T-helper 1 cell treated with Interleukin-12 subunit alpha and Interleukin-12 subunit beta and Interleukin-4 antibody, amounts not matched to agents 30 ng/mL and 1 ng/mL, for 36 hours (primary cell): Measurements from ENCODE around the gene BTG1. TPM values are rescaled to one million over a fixed set of nuclear protein-coding genes. Genes with fewer than 3 reads are reported as not detected.

ENCODE experiments used
- intact Hi-C: fragments of 100-400 bp; cut with micrococcal nuclease; formaldehyde crosslinking; loops from one replicate; pipeline ENCODE4 v1.15.1; 2024
- total RNA-seq: library from RNA; stranded (reverse); gene quantifications from 2 replicates; pipeline ENCODE4 v1.2.3, GENCODE V29; 2022

The BTG1 gene
- total RNA-seq, 1 donor from 2014 or later, result 189 TPM

- intact Hi-C loops, result loop anchor here (10.0 kb wide), 1 partner anchor 1649 kb away; no protein-coding TSS in a partner anchor
Measured at GRCh38 chr12:92135541-92135940, 10.1 kb downstream of the BTG1 start.

DNA sequence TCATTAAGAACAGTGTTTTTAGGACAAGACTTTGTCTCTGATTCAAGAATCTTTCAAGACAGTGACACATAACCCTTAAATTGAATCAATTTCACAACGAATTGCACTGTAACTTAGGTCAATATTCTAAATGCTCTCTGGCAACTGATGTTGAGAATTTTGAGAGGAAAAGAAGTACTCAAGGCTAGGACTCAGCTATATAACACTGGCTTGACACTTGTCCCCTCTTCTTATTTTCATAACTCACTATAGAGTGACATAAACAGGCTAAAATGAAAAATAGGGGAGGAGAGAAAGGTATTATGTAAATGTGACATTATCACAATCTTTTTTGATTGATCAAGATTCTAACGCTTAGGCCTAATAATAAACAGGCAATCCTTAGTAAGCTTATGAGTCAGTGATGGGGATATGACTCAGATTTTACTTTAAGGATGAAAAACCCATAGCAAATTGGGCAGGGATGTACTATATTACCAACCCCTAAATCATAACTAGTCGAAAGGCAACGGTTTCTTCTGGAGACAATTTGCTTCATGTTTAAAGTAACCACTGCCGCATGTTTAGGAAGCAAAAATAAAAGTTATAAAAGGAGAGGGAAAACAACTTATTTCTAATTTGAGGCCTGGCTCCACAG is 10.9 kb downstream of the BTG1 start:
- intact Hi-C loops, result loop anchor here (5.0 to 10.0 kb wide), 2 partner anchors 447 to 1650 kb away; no protein-coding TSS in a partner anchor

DNA sequence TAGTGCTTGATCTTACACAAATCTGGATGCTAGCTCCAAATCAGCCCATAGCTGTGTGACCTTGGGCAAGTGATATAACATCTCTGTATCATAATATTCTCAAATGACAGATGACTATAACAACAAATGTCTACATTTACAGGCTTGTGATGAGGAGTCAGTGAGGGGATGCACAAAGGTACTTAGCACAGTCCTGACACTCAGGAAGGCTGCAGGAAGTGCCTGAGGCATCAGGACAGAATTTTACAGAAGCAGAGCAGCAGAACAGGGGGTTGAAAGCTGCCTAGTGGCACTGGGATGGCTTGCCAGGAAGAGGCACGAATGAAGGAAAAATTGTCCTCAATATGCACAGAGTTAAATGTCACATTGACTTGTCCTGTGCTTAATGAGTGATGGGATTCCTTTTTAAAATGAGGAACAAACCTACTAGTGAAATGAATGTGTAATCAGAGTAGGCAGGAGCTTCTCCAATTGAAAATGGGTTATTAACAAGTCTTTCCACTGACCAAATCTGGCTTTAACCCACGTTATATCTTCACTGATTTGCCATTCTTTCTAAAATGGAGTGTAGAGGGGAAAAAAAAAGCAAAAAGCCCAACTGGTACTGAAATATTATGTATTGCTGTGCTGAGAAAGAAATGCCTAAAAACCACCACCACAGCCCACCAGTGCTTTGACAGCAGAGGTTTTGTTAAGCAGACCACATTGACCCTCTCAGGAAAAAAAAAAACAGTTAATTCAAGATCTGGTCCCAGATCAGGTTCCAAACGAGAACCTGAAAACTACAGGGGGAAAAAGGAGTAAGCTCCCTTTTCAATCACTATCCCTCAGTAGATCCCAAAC is 11.6 kb downstream of the BTG1 start:
- intact Hi-C loops, result loop anchor here (2.0 to 10.0 kb wide), 3 partner anchors 447 to 1651 kb away; no protein-coding TSS in a partner anchor

- intact Hi-C loops, result loop anchor here (2.0 to 10.0 kb wide), 3 partner anchors 446 to 1652 kb away; no protein-coding TSS in a partner anchor
Measured at GRCh38 chr12:92133171-92133570, 12.5 kb downstream of the BTG1 start.

GRCh38 chr12:92132288-92132687 is 13.4 kb downstream of the BTG1 start:
- intact Hi-C loops, result loop anchor here (1.0 to 10.0 kb wide), 5 partner anchors 9 to 1653 kb away; no protein-coding TSS in a partner anchor

- intact Hi-C loops, result loop anchor here (1.0 to 10.0 kb wide), 5 partner anchors 10 to 1654 kb away; no protein-coding TSS in a partner anchor
Measured at GRCh38 chr12:92130999-92131398, 14.6 kb downstream of the BTG1 start.

DNA sequence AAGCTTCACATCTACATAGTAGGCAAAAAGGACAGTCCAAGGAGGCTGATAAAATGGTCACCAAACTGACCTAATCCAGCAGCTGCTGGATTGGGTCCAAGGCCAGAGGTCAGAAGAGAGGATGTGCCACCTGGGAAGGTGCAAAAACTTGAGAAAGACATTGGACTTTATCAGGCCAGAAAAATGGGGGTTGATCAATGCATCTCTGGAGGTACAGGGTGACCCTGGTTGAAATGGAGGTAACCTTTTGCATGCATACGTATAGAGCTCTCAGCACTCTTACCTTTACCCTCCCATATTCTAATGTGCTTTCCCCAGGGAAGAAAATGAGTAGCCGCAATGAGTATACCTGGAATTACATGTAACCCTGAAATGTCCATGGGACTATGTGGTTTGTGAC is 16.0 kb downstream of the BTG1 start:
- intact Hi-C loops, result loop anchor here (2.0 to 10.0 kb wide), 3 partner anchors 15 to 1655 kb away; no protein-coding TSS in a partner anchor

DNA sequence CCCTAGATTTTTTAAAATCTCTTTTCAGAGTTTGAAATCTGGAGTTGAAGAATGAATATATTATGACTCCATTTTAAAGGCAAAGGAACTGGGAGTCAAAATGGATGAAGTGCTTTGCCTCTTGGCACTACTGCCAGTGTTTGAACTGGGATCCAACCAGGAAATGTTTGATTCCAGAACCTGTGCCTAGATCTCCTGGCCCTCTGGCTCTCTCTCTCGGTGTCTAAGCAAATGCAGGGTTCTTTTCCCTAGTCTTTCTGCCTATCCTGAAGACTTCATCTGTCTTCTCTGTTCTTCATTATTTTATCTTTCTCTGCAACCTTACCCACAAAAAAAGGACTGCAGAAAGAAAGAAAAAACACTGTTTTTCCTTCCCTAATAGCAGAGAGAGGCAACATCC is 17.0 kb downstream of the BTG1 start:
- intact Hi-C loops, result no loop called here

DNA sequence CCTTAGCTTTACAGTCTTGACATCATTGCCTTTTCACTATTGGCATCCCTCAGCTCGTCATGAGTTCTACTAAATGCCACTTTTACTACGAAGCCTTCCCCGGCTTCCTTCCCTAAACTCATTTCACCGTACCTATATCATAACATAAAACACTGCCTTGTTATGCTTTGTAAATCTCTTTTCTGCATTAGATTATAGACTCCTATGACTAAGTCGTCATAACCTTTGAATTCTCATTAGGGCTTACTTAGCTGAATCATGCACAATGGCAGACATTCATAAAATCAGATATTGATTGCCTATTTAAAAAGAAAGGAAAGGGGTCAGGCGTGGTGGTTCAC is 21.0 kb downstream of the BTG1 start:
- intact Hi-C loops, result no loop called here

GRCh38 chr12:92123780-92124688 is 21.6 kb downstream of the BTG1 start:
- intact Hi-C loops, result no loop called here

- intact Hi-C loops, result no loop called here
Measured at GRCh38 chr12:92122941-92123779, 22.5 kb downstream of the BTG1 start.

DNA sequence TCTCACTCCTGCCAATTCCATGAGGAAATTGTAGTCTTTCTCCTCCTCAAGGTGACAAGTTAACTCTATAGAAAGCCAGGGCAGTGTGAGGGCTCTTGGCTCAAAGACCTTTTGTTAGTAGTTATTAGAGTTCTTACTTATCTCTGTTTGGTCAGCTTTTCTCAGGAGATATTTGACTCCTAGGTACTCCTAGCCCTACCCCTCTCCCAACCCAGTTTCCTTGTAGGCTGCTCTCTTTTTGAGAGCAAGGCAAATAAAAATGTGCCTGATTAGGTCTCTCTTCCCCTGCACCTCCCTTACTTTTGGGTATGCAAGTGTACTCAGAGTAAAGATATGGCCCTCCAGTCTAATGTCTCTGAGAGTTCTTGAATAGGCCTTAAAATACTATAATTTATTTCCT is 23.8 kb downstream of the BTG1 start:
- intact Hi-C loops, result loop anchor here (1.0 kb wide), 1 partner anchor 9 kb away; no protein-coding TSS in a partner anchor

GRCh38 chr12:92118826-92119536 is 26.7 kb downstream of the BTG1 start:
- intact Hi-C loops, result no loop called here

GRCh38 chr12:92114834-92115233 is 30.8 kb downstream of the BTG1 start:
- intact Hi-C loops, result loop anchor here (2.0 kb wide), 1 partner anchor 16 kb away; no protein-coding TSS in a partner anchor

- intact Hi-C loops, result no loop called here
Measured at GRCh38 chr12:92111256-92111655, 34.4 kb downstream of the BTG1 start.

DNA sequence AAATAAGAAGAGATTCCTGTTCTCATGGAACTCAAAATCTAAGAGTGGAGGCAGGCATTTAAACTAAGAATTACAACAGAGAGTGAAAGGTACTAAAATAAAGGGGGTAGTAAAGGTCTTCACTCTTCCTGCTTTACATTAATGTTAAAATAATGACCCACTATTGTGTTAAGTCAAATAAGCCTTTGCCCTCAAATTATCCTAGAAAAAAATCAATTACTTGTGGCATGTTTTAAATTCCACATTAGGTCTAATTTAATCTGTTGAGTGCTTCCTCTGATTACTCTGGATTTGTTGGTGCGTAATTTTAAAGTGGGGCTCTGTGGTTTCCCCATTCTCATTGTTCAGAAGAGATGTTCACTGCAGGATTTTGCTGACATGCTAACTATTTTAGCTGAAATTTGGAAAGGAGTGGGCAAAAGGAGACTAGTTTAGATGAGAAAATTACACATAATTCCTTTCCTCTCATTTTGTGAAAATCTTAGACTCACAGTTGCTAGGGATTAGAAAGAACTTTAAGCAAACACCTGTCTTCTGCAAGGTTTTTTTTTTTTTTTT is 35.5 kb downstream of the BTG1 start:
- intact Hi-C loops, result no loop called here

GRCh38 chr12:92109613-92110012 is 36.0 kb downstream of the BTG1 start:
- intact Hi-C loops, result no loop called here

- intact Hi-C loops, result no loop called here
Measured at GRCh38 chr12:92108651-92109050, 37.0 kb downstream of the BTG1 start.

- intact Hi-C loops, result no loop called here
Measured at GRCh38 chr12:92107621-92108131, 38.0 kb downstream of the BTG1 start.
